Stimulated activated CD8-positive, alpha-beta memory T cell treated with anti-CD3 and anti-CD28 coated beads, Interleukin-2, amount 100 ng/mL, for 1 hour (primary cell): ENCODE data around the gene RANBP1.

Source experiments
- DNase-seq, 2 donors: peaks; one replicate each; pipeline ENCODE4 v3.0.0-alpha.2; 2020; ENCODE audit warnings: low read depth in 2 of 2

The RANBP1 gene

DNA sequence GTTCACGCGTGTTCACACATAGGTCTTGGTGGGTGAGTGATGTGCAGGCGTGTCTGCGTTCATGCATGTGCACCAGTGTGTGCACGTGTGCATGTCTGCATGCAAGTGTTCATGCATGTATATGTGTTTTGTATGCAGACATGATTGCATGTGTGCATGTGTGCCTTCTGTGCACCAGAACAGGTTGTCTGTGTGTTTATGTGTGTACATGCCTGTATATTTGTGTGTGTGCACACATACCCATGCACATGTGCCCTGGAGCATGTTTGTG is 20.6 kb downstream of the RANBP1 start:
- DNase-seq, result no peak

DNA sequence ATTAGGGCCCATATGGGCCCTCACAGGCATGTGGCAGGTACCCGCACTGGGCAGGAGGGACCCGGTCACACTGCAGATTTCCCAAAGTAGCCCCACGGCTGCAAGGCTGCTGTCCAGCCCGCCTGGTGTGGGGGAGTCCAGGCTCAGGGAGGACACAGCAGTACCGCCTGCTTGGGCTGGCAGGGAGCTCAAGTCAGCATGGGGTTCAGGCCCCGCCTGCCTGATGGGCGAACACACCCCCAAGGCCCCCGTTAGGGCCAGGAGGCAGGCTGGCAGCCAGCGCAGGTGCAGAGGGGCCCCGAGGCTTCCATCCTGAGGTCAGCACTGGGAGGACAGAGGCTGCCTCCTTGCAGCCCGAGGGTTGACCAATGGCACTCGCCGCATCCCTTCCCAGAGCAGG is 21.2 kb downstream of the RANBP1 start:
- no peak for DNase-seq

GRCh38 chr22:20137671-20138416 is 21.9 kb downstream of the RANBP1 start:
- DNase-seq, result no peak

GRCh38 chr22:20138417-20138738 is 22.5 kb downstream of the RANBP1 start:
- DNase-seq, result no peak

DNA sequence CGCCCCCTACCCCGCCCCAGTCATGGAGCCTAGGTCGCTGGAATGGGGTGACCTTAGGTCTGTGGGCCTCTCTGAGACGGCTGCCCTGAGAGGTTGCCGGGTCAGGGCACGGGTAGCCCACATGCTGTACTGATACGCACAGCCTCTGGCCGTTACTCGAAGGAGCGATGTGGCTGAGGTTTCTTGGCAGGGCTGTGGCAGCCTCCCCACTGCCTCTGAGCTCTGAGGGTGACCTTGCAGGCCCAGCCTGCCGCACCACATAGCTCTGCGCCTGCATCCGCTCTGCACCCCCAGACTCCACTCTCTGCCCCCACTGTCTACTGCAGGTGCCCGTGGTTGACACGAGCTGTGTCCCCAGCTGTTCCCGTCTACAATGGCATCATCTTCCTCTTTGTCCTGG is 23.0 kb downstream of the RANBP1 start:
- no peak for DNase-seq

- no peak for DNase-seq
These were observed 23.6 kb downstream of the RANBP1 start for GRCh38 chr22:20139391-20140106.

GRCh38 chr22:20140107-20140445 is 24.2 kb downstream of the RANBP1 start:
- DNase-seq, result no peak

GRCh38 chr22:20140521-20140964 is 24.6 kb downstream of the RANBP1 start:
- no peak for DNase-seq

- DNase-seq, result no peak
These were observed 25.5 kb downstream of the RANBP1 start for GRCh38 chr22:20141186-20142077.

- DNase-seq, result no peak
These were observed 27.1 kb downstream of the RANBP1 start for GRCh38 chr22:20142711-20143621.

- DNase-seq, result no peak
These were observed 28.2 kb downstream of the RANBP1 start for GRCh38 chr22:20143883-20144665.

- DNase-seq, result no peak
These were observed 29.4 kb downstream of the RANBP1 start for GRCh38 chr22:20145206-20145831.

- DNase-seq, result no peak
These were observed 29.9 kb downstream of the RANBP1 start for GRCh38 chr22:20145832-20146223.

GRCh38 chr22:20146777-20147176 is 30.9 kb downstream of the RANBP1 start:
- no peak for DNase-seq

- no peak for DNase-seq
These were observed 31.5 kb downstream of the RANBP1 start for GRCh38 chr22:20147237-20147988.

DNA sequence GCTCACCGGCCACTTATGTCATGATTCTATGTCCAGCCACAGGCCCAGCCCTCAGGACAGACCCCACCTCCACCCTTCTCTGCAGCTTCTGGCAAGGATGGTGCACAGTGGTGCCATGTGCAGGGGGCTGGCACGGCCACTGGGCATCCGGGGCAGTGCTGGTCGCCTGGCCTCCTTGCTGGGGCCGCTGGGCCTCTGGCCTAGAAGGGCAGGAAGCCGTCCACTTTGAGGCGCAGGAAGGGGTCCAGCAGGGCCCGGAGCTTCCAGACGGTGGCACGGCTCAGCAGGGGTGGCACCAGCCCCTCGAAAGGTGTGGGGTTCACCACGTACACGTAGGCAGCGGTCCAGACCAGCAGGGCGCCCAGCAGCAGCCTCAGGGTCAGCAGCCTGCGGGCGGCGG is 32.5 kb downstream of the RANBP1 start:
- no peak for DNase-seq

GRCh38 chr22:20149257-20150250 is 33.6 kb downstream of the RANBP1 start:
- no peak for DNase-seq
